GM12878 (cell line): ENCODE results near the gene TBCB. TPM values are rescaled to one million over a fixed set of nuclear protein-coding genes. Genes with fewer than 3 reads are reported as not detected.
A peak's percentile ranks its signal among the peaks of the same experiment; 100 is the strongest.

Experiments used
- ATAC-seq: fragments of 200-7000 bp; cut with Tn5 transposase; 3 replicates; pipeline ENCODE4 v1.9.1; 2020; ENCODE audit warnings: mild to moderate bottlenecking, moderate library complexity
- BruUV-seq: library from RNA; stranded (reverse); fragments of 400-500 nt; replicated peaks from 2 replicates; lab custom pipeline; 2021; lab: Mats Ljungman, UMichigan
- CTCF ChIA-PET: fragments of 300-600 bp; sonication (Branson Sonifier 250); formaldehyde crosslinking; extraction: SDS; loops from one replicate; lab custom pipeline; 2021; ENCODE audit warnings: inconsistent platforms; lab: Yijun Ruan, JAX
- POLR2A ChIA-PET: fragments of 350-600 bp; formaldehyde crosslinking; extraction: SDS; loops from one replicate; lab custom pipeline; 2021; ENCODE audit warnings: inconsistent platforms; lab: Charles Lee
- RAD21 ChIA-PET: fragments of 300-600 bp; sonication (Branson Sonifier 250); formaldehyde crosslinking; loops from one replicate; lab custom pipeline; 2023; ENCODE audit warnings: antibody characterized with exemption; ENCODE audit not compliant: unreplicated experiment; lab: Charles Lee
- SMC1A ChIA-PET: fragments of 300-600 bp; sonication (Branson Sonifier 250); formaldehyde crosslinking; loops from one replicate; lab custom pipeline; 2023; ENCODE audit not compliant: unreplicated experiment, uncharacterized antibody; lab: Charles Lee
- DNase-seq: peaks from one replicate; pipeline ENCODE4 v3.0.0-alpha.2; 2011; ENCODE audit warnings: low read depth, low spot score
- FAIRE-seq: peaks from 3 replicates; lab custom pipeline; 2011; peaks lifted over from hg19 to GRCh38; lab: Jason Lieb, UNC
- H2AFZ ChIP-seq: 2 replicates; pipeline ENCODE4 v1.6.0; 2011; ENCODE audit warnings: low read depth, low read length, control low read depth; ENCODE audit not compliant: control insufficient read depth
- H3K27ac ChIP-seq: 2 replicates; pipeline ENCODE4 v1.5.1; 2011; ENCODE audit warnings: control low read depth; ENCODE audit not compliant: control insufficient read depth, insufficient read depth
- H3K27me3 ChIP-seq, 2 experiments: replicated peaks in 1 of 2; 2 replicates each; pipeline versions ENCODE4 v1.6.0 to v1.6.1; 2011; ENCODE audit warnings: low read length in 1 of 2; ENCODE audit not compliant: control insufficient read depth in 2 of 2, insufficient read depth in 2 of 2
- H3K36me3 ChIP-seq, 2 experiments: 2 replicates each; pipeline ENCODE4 v1.5.1; 2011; ENCODE audit warnings: low read length in 1 of 2; ENCODE audit not compliant: control insufficient read depth in 2 of 2, insufficient read depth in 2 of 2
- H3K4me1 ChIP-seq: 2 replicates; pipeline ENCODE4 v1.6.1; 2011; ENCODE audit warnings: mild to moderate bottlenecking, low read length, moderate library complexity, mixed read lengths; ENCODE audit not compliant: control insufficient read depth, insufficient read depth
- H3K4me2 ChIP-seq: 2 replicates; pipeline ENCODE4 v1.6.0; 2011; ENCODE audit warnings: control low read depth; ENCODE audit not compliant: control insufficient read depth, insufficient read depth
- H3K4me3 ChIP-seq: fragments of 200-600 bp; sonication (generic); 2 replicates; pipeline ENCODE4 v1.5.1; 2016
- H3K79me2 ChIP-seq: 2 replicates; pipeline ENCODE4 v1.6.0; 2011; ENCODE audit warnings: low read length; ENCODE audit not compliant: control insufficient read depth, insufficient read depth
- H3K9ac ChIP-seq: 2 replicates; pipeline ENCODE4 v1.8.0; 2011; ENCODE audit warnings: low read length, control low read depth, mixed read lengths; ENCODE audit not compliant: control insufficient read depth, insufficient read depth
- H3K9me3 ChIP-seq: replicated peaks from 3 replicates; pipeline ENCODE4 v1.5.1; 2011; ENCODE audit warnings: mild to moderate bottlenecking, low read length; ENCODE audit not compliant: control insufficient read depth, insufficient read depth
- H4K20me1 ChIP-seq: 2 replicates; pipeline ENCODE4 v1.6.0; 2011; ENCODE audit not compliant: control insufficient read depth, insufficient read depth
- NKRF ChIP-seq: fragments of 450-650 bp; conservative IDR thresholded peaks from 2 replicates; pipeline ENCODE4 v1.6.1; 2017; ENCODE audit warnings: mild to moderate bottlenecking, moderate library complexity
- POLR2A ChIP-seq: IDR thresholded peaks from 2 replicates; pipeline ENCODE4 v1.6.1; 2011; ENCODE audit warnings: low read depth, mild to moderate bottlenecking, low read length
- RAD51 ChIP-seq: fragments of 450-650 bp; IDR thresholded peaks from 2 replicates; pipeline ENCODE4 v1.6.1; 2016; ENCODE audit warnings: moderate library complexity, mild to moderate bottlenecking, inconsistent platforms
- SMARCA5 ChIP-seq: fragments of 450-650 bp; IDR thresholded peaks from 2 replicates; pipeline ENCODE4 v1.6.1; 2017; ENCODE audit warnings: mild to moderate bottlenecking
- SREBF2 ChIP-seq: IDR thresholded peaks from 2 replicates; pipeline ENCODE4 v1.6.1; 2012; ENCODE audit warnings: mild to moderate bottlenecking, low read length
- ZBTB40 ChIP-seq: fragments of 450-650 bp; IDR thresholded peaks from 2 replicates; pipeline ENCODE4 v1.6.1; 2016; ENCODE audit warnings: mild to moderate bottlenecking, moderate library complexity, borderline replicate concordance
- WGBS: methylation state at CpG from one replicate; pipeline ENCODE4 v1.1.6; 2016; ENCODE audit warnings: low lambda C conversion rate; ENCODE audit not compliant: insufficient replicate concordance, insufficient coverage; ENCODE audit errors: missing lambda C conversion rate; 5-methylcytosine and 5-hydroxymethylcytosine counted together
- in situ Hi-C: fragments of 300-500 bp; cut with MboI; formaldehyde crosslinking; loops from 9 replicates; pipeline ENCODE4 v1.14.3; 2018; ENCODE audit warnings: mixed read lengths
- intact Hi-C: fragments of 100-400 bp; cut with micrococcal nuclease; formaldehyde crosslinking; loops from one replicate; pipeline ENCODE4 v1.14.2; 2022; ENCODE audit not compliant: unreplicated experiment
- polyA plus RNA-seq, 11 experiments: library from polyadenylated mRNA; depleted of rRNA in 4 of 11; unstranded in 6 of 11; stranded (reverse) in 5 of 11; fragments of >200 nt; fragmentation: Nextera tagmentation in 4 of 11; fragmentation: Illumina TruSeq in 1 of 11; extraction: Ambion mirVana in 4 of 11; extraction: Trizol in 1 of 11; gene quantifications; 1 replicate in 1 of 11; 2 replicates in 10 of 11; pipeline versions ENCODE4 v1.2.1 to v1.2.3, GENCODE V29; 2011 to 2016; ENCODE audit warnings: inconsistent platforms in 2 of 11, missing spikeins in 2 of 11, low read depth in 1 of 11
- total RNA-seq, 4 experiments: library from RNA; depleted of rRNA in 3 of 4; stranded (reverse); fragments of >200 nt in 3 of 4; fragmentation: Illumina TruSeq in 1 of 4; extraction: Trizol in 1 of 4; gene quantifications; 2 replicates each; pipeline versions ENCODE4 v1.2.1 to v1.2.3, GENCODE V29; 2013 to 2021

Gene TBCB
- total and polyA plus RNA-seq, 10 of the 15 experiments (the other 5 are each of a cell fraction or from before 2014, with no cell fraction given), result 9.4 to 193 (median 126) TPM

GRCh38 chr19:36120092-36120983 is 5.1 kb downstream of the TBCB start:
- Histone ChIP-seq H3K9me3 (no peaks in the 10 kb centered on the region), H3K4me3 (no peak overlapping the region), H3K36me3 (peaks cover 4 to 7% of the 10 kb centered on the region in 2 experiments), H3K27ac (no peak overlapping the region), H3K4me2 (no peak overlapping the region), H3K79me2 (peaks cover 13% of the 10 kb centered on the region), H2AFZ (no peak overlapping the region), H3K9ac (no peak overlapping the region), H3K27me3 (no peaks in the 10 kb centered on the region), H4K20me1 (no peaks in the 10 kb centered on the region), H3K4me1 (peaks cover 8% of the 10 kb centered on the region)
- intact Hi-C loops, result loop anchor here (10.0 kb wide), 1 partner anchor 1094 kb away; the partner anchor contains the start of genes ZNF383 and ZNF585B
- CTCF ChIA-PET, result interaction anchor here (1.8 kb wide), 1 partner anchor 8 kb away, joined by 5 read pairs; no protein-coding TSS in a partner anchor
- DNase-seq (no peak), ATAC-seq (no peak), FAIRE-seq (no peak)
- no TSS peak for BruUV-seq
- POLR2A ChIA-PET, result no interaction called here
- WGBS, result 96% methylated on average over 21 of the region's 26 CpGs
- in situ Hi-C loops, result loop anchor here (10.0 kb wide), 1 partner anchor 974 kb away; no protein-coding TSS in a partner anchor
- RAD21 ChIA-PET, result no interaction called here
- TF ChIP-seq SMARCA5 (no peak), POLR2A (0 out of 2 replicates have a peak, but pooled peaks have one; percentile 13)
- SMC1A ChIA-PET, result interaction anchor here (1.3 kb wide), 1 partner anchor 10 kb away, joined by 3 read pairs; no protein-coding TSS in a partner anchor

- ATAC-seq, result no peak
- H3K9me3 ChIP-seq, result no peaks in the 10 kb centered on the region
- no peaks in the 10 kb centered on the region for H4K20me1 ChIP-seq
- H3K27me3 ChIP-seq, result no peaks in the 10 kb centered on the region
- BruUV-seq, result no TSS peak
- no peak overlapping the region for H3K9ac ChIP-seq
- 97% methylated on average over 8 of the region's 18 CpGs for WGBS
- no peak for DNase-seq
- RAD21 ChIA-PET, result no interaction called here
- SMC1A ChIA-PET, result no interaction called here
- peaks cover 7% of the 10 kb centered on the region in 2 experiments for H3K36me3 ChIP-seq
- in situ Hi-C loops, result loop anchor here (10.0 kb wide), 1 partner anchor 974 kb away; no protein-coding TSS in a partner anchor
- H3K4me2 ChIP-seq, result no peak overlapping the region
- peaks cover 10% of the 10 kb centered on the region for H3K79me2 ChIP-seq
- H2AFZ ChIP-seq, result no peak overlapping the region
- POLR2A ChIA-PET, result no interaction called here
- TF ChIP-seq RAD51, result no peak
- no peak for TF ChIP-seq ZBTB40
- TF ChIP-seq SREBF2, result no peak
- no peak for TF ChIP-seq NKRF
- intact Hi-C loops, result loop anchor here (10.0 kb wide), 1 partner anchor 1094 kb away; the partner anchor contains the start of genes ZNF383 and ZNF585B
- no peak overlapping the region for H3K4me3 ChIP-seq
- CTCF ChIA-PET, result no interaction called here
- peaks cover 12% of the 10 kb centered on the region for H3K4me1 ChIP-seq
- no peak overlapping the region for H3K27ac ChIP-seq
- no peak for FAIRE-seq
These were observed 5.7 kb downstream of the TBCB start for GRCh38 chr19:36120984-36121358.
